Measurements from ENCODE around the gene PLCH1.

DNA sequence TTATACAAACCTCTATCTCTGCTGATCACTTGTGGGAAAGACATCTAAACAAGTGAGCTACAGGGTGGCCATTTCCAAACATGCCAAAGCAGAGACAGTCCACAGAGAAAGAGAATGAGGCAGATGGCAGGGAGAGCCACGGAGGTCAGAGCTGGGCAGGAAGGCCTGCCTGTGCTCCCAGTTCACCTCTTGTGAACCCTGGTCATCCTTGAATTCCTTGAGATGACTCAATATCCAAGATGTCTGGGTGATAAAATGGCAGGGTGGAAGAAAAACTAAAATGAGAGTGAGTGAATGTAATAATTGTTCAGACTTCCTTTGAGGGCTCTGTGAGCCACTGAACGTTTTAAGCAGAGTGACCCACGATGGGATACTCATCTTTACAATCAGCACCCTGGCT is 104.8 kb downstream of the PLCH1 start:
- TF ChIP-seq, protein P1, sequence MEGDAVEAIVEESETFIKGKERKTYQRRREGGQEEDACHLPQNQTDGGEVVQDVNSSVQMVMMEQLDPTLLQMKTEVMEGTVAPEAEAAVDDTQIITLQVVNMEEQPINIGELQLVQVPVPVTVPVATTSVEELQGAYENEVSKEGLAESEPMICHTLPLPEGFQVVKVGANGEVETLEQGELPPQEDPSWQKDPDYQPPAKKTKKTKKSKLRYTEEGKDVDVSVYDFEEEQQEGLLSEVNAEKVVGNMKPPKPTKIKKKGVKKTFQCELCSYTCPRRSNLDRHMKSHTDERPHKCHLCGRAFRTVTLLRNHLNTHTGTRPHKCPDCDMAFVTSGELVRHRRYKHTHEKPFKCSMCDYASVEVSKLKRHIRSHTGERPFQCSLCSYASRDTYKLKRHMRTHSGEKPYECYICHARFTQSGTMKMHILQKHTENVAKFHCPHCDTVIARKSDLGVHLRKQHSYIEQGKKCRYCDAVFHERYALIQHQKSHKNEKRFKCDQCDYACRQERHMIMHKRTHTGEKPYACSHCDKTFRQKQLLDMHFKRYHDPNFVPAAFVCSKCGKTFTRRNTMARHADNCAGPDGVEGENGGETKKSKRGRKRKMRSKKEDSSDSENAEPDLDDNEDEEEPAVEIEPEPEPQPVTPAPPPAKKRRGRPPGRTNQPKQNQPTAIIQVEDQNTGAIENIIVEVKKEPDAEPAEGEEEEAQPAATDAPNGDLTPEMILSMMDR (IDR thresholded peaks at IDR 0.05), result no peak
- TF ChIP-seq POLR2A (IDR thresholded peaks at IDR 0.05), result no peak
